OCI-M1 (cell line): ENCODE data around the gene NPAS3.
A peak's percentile ranks its signal among the peaks of the same experiment; 100 is the strongest.

Experiments
- DNase-seq: peaks from one replicate; lab custom pipeline; 2025; lab: John Stamatoyannopoulos, UW

NPAS3 gene

GRCh38 chr14:33184587-33184986 is 245.9 kb downstream of the NPAS3 start:
- DNase-seq, result no peak

GRCh38 chr14:33186656-33187055 is 248.0 kb downstream of the NPAS3 start:
- no peak for DNase-seq

DNA sequence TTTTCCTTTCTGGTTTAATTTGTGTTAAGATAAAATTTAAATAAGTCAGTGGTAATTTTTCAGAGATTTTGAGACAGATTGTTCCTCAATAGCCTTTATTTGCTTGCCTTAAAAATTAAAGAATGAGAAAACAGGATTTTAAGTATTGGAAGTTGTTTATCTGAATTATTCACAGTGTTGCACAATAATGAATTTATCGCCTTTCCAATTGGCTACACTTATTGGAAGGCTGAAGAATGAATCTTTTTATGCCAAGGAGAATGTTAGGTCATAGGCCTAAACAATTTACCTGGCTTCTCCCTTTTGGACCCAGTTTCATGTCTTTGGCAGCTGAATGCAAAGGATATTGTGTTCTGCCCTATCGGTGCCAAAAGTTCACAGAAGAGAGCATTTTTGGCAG is 250.2 kb downstream of the NPAS3 start:
- DNase-seq, result no peak

DNA sequence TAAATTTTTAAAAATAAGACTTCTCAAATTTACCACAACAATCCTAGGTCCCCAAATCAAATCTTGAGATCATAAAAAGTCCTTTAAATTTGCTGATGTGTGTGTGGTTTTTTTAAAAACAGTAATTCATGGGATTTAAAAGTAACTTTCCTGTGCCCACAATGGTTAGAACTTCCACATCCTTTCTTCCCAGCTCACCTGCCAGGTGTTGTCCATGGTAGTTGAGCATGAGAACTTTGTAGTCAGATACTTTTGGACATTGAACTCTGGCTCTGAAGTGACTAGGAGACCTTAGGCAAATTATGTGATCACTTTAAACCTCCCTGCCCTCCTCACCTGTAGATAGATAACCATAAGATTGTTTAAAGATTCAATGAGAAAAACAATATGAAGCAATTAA is 253.2 kb downstream of the NPAS3 start:
- no peak for DNase-seq

- no peak for DNase-seq
These were observed 255.9 kb downstream of the NPAS3 start for GRCh38 chr14:33194551-33194950.

- DNase-seq, result no peak
These were observed 260.0 kb downstream of the NPAS3 start for GRCh38 chr14:33198684-33199083.

DNA sequence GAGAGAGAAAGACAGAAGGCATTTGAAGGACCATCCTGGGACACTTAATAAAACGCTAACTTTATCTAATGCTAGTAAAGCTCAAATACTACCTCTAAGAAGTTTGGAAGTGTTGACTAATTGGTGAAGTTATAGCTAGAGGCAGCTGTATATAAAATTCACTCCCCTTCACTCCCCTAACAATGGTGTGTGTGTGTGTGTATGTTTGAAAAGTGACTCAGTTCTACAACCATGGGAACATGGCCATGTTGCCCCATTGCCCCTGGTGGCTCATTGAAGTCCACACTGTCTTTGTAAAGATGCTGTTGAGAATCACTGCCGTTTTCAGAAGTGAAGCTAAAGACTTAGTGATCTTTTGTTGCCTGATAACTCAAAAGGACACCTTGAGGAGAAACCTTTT is 262.4 kb downstream of the NPAS3 start:
- no peak for DNase-seq

DNA sequence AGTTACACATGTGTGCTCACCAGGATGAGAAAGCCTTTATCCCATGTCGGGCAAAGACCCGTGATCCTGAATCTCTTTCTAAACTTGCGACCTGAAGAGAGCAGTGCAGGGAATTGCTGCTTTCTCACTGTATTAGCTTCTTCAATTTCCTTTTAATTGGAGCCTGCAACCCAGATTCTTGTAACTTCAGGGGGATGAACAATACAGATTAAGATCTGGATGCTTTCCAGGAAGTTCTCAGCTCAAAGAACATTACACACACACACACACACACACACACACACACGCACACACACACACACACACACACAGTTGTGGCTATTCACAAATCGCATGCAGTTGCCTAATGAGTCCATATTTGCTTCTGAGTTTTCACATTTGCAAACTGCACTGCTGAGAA is 268.3 kb downstream of the NPAS3 start:
- DNase-seq, result no peak

- DNase-seq, result no peak
These were observed 268.9 kb downstream of the NPAS3 start for GRCh38 chr14:33207467-33208017.

GRCh38 chr14:33210311-33210710 is 271.6 kb downstream of the NPAS3 start:
- peak; percentile 1 for DNase-seq

- no peak for DNase-seq
These were observed 279.3 kb downstream of the NPAS3 start for GRCh38 chr14:33218026-33218425.

GRCh38 chr14:33219957-33220356 is 281.3 kb downstream of the NPAS3 start:
- DNase-seq, result no peak

- no peak for DNase-seq
These were observed 290.7 kb downstream of the NPAS3 start for GRCh38 chr14:33229269-33229929.

GRCh38 chr14:33230021-33230420 is 291.3 kb downstream of the NPAS3 start:
- DNase-seq, result no peak

DNA sequence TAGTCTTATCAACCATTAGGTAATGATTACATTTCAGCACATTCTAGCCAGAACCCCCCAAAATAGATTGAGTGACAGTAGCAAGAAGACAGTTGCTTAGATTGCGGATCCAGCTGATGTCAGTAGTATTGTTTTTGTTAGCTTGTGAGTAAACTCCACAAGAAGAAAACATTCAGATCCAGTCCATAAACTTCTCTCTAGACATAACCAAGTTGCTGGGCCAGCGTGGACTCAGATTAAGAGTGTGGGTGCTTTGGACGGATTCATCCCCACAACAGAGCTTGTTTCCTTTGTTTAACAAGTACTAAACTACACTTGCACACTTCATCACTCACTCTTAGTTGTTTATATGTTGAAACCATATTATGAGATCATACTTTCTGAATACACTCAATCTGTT is 293.4 kb downstream of the NPAS3 start:
- no peak for DNase-seq

GRCh38 chr14:33237115-33237740 is 298.5 kb downstream of the NPAS3 start:
- DNase-seq, result no peak

- DNase-seq, result no peak
These were observed 300.8 kb downstream of the NPAS3 start for GRCh38 chr14:33239465-33239864.

- no peak for DNase-seq
These were observed 301.8 kb downstream of the NPAS3 start for GRCh38 chr14:33240466-33240865.

GRCh38 chr14:33241331-33241730 is 302.7 kb downstream of the NPAS3 start:
- DNase-seq, result no peak

- DNase-seq, result no peak
These were observed 310.6 kb downstream of the NPAS3 start for GRCh38 chr14:33249233-33249820.

GRCh38 chr14:33250963-33251362 is 312.3 kb downstream of the NPAS3 start:
- no peak for DNase-seq

DNA sequence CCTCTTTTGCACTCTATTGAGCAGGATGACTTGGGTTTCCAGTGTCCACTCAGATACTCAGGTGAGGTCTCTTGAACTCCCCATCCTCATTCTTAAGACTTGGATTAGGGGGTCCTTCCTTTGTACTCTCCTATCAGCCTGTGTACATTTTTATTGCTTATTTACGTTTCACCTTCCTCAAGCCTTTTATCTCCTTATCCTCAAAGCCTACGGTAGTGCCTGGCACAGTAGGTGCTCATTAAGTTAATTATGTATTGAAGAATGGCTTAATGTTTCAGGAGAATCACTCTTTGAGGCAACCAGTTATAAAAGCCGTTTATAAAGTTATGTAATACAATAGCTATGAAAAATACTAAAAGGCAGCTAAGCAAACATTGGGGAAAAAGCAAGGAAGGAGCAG is 315.7 kb downstream of the NPAS3 start:
- no peak for DNase-seq

DNA sequence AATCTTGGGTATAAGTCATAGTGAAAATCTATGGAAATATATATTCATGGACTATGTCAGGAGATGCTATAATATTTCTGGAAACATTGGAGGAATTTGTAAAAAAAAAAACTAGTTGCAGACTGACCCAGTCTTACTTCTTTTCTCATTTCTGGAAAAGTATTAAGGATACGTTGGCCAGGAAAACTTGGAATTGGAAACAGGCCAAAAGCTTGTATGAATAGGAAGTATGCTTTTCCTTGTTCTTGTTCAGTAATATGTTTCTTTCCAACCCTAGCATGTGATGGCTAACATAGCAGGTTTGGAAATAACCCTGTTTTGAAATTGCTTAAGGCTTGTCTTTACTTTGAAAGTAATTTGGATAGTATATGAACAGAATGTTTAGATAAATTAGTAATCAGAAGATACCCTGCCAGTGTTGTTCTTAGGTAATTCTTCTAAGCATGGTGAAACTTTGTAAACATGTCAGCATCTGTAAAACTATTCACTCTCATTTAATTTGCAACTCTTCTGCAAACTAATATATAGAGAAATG is 316.2 kb downstream of the NPAS3 start:
- DNase-seq, result no peak
